CD4-positive, alpha-beta T cell treated with Interleukin-12 subunit alpha and Interleukin-12 subunit beta, for 1 hour (primary cell): ENCODE results near the gene TNFRSF25.
A peak's percentile ranks its signal among the peaks of the same experiment; 100 is the strongest.

Experiments used
- DNase-seq: peaks from one replicate; pipeline ENCODE4 v3.0.0-alpha.2; 2020

The TNFRSF25 gene

DNA sequence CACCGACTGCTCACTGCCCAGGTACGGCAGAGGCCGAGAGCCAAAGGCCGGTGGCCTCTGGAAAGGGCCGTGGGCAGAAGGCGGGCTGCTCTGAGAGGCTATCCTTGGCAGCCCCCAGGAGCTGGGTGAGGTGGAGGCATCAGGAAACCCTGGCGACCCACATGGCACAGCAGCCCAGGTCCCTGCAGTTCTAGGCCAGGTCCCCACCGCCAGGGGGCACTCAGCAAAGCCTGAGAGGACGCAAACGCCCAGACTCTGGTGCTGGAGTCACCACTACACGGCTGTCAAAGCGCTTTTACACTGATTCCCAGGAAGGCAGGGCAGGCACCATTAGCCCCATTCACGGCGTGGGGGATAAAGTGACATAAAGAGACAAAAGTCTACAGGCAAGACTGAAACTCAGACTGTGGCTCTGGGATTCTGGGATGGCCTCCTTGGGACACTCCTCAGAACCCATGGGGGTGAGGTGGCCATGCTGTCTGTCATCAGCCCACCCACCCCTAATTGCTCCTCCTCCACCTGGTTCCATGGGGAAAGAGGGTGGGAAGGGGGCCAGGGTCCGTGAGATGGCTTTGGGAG is 20.5 kb upstream of the TNFRSF25 start:
- DNase-seq, result peak; percentile 85

DNA sequence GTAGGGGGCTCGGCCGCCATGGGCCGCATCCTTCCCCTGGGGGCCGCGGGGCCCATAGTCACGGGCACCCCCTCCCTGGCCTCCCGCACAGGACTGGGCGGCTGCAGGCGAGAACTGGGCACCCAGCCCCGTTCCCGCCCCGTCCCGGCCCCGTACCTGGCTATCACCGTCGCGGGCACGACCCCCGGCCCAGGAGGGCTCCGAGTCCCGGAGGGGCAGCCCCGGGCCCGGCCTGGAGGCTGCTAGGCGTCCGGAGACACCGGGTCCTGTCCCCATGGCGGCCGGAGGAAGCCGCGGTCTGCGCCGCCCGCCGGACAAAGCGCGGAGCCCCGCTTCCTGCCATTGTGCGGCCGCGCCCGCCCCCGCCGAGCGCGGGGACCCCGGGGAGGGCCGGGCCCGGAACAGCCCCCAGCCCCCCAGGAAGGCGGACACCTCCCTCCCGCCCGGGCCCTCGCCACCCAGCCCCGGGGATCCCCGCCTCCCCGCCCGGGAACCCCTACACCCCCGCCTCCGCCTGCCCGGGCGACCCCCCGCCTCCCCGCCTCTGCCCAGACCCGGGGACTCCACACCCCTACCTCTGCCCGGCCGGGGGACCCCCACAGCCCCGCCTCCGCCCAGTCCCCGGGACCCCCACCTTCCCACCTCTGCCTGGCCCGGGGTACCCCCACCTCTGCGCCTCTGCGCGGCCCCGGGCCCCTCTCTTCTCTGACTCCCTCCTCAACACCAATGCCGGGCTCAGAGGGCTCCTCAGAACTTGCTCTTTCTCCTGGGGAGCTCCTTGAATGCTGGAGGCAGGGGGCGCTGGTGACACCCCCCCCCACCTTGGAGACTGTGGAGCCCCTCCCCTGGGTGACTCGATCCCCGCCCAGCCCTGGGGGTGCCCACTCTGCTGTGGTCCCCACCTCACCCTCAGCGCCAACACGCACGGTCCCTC is 19.5 kb upstream of the TNFRSF25 start:
- DNase-seq, result no peak

DNA sequence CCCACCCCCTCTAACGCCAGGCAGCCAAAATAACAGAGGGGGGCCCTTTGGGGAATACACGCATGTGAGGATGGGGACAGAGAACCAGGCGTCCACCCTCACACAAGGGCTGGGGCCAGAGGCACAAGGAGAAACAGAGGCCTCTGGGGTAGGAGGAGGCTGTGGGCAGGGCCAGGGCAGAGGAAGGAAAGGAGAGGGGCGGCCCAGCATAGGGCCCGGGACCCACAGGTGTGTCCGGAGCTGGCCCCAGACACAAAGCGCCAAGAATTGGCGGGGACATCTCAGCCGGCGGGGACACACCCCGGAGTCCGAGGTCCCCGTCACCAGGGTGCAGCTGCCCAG is 18.8 kb upstream of the TNFRSF25 start:
- DNase-seq, result no peak

DNA sequence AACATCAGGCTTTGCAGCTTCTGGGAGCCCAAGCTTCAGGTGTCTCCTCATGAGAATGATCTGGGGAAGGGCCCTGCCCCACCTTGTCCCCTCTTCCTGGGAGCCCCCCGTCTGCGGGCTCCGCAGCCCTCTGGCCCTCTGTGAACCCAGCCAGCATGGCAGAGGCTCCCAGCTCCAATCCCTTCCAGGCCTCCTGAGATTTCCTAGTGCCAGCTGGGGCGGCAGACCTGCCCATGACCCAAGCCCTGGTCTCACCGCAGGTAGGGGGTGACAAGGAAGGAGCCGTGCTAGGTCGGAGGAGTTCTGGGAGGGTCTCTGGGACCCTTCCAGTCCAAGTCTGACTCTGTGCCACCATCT is 17.8 kb upstream of the TNFRSF25 start:
- no peak for DNase-seq

DNA sequence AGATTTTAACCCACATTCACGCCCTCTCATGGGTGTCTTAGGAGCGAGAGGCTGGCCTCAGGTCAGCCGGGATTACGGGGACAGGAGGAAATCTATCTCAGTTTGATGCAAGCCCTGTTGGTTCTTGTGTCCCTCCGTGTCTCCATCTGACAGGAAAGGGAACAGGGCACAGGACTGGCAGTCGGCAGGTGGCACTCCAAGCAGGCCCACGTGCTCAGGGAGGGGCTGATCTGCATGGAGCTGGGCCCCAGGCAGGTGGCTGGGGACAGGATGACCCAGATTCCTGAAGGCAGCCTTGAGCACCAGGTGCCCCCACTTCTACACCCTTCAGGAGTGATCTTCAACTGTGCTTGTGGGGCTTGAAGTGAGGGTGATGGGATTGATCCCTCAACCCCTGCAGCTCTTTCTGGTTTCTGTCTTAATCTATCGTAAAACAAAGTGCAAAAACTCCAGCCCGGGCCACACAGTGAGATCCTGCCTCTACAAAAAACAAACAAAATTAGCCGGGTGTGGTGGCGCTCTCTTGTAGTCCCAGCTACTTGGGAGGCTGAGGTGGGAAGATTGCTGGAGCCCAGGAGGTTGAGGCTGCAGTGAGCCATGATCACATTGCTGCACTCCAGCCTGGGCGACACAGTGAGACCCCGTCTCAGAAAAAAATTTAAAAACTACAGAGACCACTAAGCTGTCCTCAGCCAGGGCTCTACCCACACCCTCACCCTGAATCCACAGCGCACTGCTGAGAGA is 17.2 kb upstream of the TNFRSF25 start:
- DNase-seq, result no peak

DNA sequence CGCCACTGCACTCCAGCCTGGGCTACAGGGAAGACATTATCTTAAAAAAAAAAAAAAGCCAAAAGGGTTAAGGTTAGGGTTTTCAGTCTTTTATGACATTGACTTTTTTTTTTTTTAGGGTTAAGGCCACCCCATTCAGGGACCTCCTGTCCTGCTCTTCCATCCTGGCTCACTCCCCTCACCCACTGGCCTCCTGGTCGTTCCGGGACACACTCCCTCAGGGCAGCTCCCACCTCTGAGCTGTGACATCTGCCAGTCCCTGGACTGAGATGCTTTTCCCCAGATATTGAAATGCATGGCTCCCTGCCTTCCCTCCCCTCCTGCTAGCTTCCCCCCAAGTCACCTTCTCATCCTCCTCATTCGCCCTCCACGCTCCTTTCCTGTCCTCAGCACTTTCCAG is 15.8 kb upstream of the TNFRSF25 start:
- DNase-seq, result no peak

DNA sequence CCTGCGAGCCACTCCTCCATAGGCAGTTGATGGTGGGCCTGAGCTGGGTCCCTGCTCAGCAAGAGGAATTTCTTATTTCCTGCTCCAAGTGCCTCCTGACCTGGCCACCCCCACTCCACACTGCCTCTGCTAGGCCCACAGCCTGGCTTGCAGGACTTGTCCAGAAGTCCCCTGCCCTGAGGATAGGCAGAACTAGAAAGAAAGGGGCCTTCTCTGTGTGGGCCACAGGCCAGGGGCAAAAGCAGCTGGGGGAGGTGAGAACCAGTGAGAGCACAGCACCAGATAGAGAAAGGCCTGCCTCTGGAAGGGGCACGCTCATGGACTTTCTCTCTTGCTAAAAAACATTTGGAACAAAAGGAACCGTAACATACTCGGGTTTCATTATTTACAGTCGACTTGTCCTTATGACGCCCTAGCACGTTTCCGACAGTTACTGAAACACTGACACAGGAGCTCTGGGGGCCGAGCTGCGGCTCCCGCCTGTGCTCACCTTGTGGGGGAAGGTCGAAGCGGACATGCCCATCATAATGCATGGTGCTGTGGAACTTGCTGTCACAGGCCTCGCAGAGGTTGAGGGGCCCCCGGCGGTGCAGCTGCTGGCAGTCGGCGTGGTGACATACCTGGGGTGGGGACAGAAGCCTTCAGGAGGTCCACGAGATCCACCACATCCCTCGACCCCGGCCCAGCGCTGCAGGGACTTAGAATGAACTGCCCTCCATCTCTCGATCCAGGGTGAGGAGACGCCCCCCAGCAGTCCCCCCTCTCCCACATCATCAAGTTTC is 11.3 kb upstream of the TNFRSF25 start:
- no peak for DNase-seq

DNA sequence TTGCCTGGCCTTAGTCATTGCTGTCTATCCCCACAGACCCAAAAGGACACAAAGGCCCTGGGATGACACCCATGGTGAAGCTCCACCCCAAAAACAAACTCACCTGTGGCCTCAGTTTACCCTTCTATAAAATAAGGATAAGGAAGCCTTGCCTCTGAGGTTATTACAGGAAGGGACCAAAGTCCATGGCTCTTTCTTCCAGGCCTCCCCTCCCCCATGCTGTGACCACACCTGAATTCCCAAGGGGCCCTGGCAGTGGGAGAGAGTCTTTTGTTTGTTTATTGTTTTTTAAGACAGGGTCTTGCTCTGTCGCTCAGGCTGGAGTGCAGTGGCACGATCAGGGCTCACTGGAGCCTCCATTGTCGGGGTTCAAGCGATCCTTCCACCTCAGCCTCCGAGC is 10.5 kb upstream of the TNFRSF25 start:
- DNase-seq, result no peak

DNA sequence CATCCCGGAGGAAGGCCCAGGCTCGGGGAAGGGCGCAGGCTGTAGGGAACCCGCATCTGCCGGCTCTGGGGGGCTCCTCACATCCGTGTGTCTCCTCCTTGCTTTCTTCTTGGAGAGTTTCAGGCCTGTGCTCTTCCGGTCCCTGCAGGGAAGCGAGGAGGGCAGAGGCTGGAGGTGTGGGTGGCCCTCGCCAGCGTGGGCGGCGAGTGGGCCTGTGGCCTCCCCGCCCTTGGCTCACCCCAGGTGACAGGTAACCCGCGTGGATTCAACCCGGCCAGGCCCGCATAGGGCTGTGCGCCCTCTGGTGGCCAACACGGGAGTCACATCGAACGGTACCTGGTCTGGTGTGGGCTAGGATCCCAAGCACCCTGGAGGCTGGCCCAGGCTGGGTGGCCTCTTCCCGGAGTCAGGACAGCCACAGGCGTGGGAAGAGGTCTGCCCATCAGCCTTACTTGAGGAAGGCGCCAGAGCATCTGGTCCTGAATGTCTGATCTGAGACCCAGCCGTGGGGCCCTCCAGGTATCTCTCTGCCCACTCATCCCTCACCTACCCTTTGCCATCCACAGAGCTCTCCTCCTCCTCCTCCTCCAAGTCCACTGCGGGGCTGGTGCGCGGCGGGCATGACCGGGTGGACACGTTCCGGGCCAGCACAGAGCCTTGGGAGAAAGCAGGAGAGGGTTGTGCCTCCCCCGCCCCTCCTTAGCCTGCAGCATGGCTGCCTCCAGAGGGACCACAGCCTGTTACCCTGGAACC is 9.6 kb upstream of the TNFRSF25 start:
- peak; percentile 85 for DNase-seq

DNA sequence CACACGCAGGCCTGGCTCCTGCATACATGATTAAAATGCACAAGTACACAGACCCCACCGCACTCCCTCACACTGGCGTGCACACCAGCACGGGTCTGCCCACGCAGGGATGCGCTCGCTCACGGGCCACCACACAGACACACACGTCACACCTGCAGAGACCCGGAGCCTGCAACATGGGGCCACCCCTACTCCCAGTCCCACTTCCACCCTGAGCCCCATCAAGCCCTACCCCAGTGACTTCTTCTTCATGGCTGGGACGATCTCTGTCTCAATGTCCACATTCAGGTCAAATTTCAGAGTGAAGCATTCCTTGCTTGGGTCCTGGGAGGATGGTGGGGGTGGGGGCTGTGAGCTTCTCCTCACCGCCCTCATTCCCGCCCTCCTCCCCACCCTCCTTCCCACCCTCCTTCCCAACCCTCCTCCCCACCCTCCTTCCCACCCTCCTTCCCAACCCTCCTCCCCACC is 8.9 kb upstream of the TNFRSF25 start:
- DNase-seq, result no peak

DNA sequence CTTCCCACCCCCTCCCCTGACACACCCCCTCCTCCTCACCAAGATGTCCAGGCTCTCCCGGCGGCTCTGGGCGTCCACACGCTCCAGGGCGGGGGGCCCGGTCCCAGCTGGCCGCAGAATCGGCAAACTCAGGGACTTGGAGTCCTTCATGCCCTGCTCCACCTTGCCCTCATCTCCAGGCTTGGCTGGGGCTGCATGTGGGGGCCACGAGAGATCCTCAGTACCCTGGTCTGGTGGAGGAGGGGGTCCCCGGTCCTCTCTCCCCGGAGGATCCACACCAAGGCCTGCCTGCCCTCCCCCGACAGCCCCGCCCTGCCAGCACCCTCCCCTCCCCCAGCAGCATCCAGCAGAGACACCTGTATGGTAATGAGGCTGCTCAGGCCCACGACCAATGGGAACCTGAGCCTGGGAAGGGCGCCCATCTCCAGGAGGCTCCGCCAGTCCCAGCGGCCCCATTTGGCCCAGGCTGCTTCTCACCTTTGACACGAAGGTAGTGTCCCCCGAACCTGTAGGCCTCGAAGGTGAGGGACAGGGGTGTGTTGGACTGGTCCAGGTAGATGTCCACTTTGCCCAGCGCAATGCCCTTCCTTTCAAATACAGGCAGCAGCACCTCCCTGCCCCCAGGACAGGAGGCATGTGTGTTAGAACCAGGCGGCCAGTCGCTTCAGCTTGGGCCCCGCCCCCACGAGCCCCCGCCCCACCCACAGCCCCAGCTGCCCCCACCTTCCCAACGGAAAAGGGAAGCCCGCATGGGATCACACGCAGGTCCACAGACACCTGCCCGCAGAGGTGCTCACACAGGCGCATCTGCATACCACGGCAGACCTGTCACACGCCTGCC is 8.2 kb upstream of the TNFRSF25 start:
- no peak for DNase-seq

DNA sequence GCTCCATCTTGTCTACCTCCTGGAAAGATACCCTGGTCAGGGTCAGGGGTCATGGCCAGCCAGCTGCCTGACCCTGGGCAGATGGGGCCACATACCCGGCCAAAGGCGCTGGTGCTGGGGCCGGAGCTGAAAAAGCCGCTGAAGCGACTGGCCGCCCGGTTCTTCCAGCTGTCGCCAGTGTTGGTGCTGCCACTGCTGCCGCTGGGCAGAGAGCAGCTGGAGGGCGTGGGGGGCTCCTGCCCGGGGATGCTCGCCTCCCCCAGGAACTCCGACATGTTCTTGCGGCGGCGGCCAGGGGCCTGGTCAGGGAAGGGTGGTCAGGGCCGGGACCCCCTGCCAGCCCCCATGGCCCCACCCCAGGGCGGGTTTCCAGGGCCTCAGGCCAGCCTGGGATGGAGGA is 7.2 kb upstream of the TNFRSF25 start:
- DNase-seq, result no peak

DNA sequence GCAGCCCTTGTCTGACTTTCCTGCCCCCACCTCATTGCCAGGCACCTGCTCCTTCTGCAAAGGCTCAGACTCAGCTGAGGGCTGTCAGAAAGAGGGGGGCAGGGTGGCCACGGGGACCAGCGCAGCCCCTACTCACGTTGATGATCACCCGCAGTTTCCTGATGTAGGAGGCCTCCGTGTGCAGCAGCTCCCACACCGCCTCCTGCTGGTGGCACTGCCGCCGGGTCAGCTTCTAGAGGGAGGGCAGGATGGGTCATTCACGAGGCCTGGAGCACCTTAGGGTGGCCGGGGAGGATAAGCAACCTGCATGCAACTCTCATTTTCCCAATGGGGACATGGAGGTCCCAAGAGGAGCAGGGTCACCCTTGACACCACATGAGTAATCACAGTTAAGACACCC is 6.4 kb upstream of the TNFRSF25 start:
- no peak for DNase-seq

DNA sequence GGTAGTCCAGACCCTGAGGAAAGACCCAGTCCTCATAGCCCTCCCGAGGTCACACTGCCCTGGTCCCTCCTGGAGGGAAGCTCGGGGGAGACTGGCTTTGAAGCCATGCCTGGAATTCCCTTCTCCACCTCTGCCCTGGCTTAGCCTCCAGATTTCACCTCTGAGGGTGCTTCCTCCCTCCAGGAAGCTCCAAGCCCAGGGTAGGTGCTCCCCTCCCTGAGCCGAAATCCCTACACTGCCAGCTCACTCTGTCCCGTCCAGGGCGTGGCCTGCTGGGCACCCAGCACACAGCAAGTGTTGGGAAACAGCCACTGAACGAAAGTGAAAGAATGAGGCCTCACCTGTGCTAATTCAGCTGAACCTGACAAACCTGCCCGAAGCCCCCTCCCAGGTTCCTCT is 6.0 kb upstream of the TNFRSF25 start:
- no peak for DNase-seq

DNA sequence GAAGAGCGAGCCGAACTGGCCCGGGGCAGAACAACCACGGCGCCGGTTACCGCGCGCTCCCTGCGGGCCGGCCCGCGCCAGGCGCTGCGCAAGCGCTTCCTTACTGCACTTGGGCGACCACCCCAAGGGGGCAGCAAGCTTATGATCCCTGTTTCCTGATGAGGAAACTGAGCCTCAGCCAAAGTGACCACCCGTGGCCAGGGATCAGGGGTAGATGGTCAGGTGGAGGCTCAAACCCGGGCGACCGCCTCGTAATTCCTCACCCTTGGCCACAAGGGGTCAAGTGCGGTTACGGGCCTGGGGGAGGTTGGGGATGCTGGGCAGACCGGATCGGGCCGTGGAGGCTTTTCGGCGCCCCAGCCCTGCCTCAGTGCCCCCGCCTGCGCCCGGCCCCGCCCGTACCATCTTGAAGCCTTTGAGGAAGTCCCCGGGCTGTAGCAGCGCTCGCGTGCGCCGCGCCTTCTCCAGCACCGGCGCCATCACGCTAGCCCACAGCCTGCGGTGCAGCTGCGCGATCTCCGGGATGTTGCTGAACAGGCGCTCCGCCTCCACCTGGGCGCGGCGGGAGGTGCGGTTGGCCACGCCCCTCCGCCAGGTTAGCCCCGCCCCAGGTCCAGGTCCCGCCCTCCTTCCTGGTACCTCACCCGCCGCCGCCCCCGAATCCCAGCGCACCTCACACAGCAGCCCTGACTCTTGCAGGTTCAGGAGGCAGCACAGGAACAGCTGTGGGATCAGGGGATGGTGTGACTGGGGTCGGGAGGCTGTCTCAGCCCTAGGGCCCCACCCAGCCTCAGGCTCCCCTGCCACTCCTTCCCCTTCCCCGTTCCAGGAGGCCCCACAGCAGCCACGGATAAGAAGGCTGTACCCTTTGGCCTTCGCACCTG is 5.4 kb upstream of the TNFRSF25 start:
- DNase-seq, result peak; percentile 52

DNA sequence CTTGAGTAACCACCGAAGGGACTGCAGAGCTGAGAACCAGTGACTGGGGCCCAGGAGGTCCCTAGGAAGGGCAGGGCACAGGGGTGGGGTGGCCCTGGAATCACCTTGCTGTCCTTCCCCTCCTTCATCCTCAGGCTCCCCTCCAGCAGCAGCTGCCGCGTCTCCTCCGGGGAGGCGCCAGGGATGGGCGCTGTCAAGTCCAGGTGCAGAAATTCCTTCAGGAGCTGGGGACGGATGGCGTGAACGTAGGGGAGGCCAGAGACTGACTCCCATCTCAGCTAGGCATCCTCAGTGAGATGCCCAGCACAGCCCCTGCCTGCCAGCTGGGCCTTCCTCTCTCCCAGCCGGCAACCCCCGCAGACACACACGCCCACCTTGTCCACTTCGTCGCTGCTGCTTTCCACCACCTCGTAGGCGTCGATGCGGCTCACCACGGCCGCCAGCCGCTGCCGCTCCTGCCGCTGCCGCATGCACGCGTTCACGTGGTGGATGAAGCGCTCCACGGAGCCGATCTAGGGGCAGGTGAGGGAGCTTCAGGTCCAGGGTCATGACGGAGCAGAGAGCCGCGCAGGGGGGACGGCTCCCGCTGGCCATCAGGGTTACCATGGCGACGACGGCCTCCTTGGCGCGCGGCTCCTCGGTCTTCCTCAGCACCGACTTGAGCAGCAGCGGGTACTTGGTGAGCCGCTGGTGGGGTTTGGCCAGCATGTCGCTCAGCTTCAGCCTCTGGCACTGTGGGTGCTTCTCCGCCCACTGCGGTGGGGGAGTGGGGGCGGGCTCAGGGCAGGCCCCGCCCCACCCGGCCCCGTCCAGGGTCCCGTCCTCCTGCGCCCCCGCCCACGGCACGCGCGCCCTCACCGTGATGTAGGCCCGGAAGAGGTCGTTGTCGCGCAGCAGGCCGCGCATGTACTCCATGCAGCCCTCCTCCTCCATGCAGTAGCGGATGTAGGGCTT is 4.4 kb upstream of the TNFRSF25 start:
- peak; percentile 27 for DNase-seq

DNA sequence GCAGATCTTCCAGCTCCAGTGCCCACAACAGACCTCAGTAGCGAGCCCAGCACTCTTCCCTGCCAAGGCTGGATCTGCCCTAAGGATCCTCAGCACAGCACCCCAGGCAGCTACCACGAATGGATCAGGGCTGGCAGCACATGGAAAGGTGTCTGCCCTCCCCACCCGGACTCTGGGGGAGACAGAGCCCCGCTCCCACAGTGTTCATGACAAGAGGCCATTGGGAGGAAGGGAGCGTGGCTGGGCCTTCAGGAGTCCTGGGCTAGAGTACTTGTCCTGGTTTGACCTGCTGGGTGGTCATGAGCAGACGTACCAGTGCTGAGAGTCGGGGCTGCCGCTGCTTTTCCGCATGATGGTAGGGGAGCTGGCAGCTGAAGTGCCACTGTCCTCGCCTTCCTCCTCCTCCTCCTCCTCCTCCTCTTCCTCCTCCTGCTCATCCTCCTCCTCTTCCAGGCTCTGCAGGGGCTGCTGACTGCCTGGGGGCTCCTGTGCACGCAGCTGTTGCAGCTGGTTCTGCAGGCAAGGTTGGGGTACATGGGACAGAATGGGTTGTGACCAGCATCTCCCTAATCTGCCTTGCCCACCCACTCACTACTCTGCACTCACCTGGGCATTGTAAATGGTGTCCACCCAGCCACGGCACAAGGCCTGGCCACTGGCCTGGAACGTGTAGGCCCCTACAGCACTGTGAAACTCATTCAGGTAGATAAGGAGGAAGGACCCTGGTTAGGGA is 2.9 kb upstream of the TNFRSF25 start:
- DNase-seq, result no peak
